ENCODE results near the gene CDH23. TPM values are rescaled to one million over a fixed set of nuclear protein-coding genes. Genes with fewer than 3 reads are reported as not detected.
"Not testable (repeated sequence)": the region's sequence is repeated elsewhere in the genome, so short reads cannot be mapped to it uniquely, and the experiment has no call there.

CDH23 gene
- total RNA-seq, 1 experiment from 2014 or later: 0.07 TPM

DNA sequence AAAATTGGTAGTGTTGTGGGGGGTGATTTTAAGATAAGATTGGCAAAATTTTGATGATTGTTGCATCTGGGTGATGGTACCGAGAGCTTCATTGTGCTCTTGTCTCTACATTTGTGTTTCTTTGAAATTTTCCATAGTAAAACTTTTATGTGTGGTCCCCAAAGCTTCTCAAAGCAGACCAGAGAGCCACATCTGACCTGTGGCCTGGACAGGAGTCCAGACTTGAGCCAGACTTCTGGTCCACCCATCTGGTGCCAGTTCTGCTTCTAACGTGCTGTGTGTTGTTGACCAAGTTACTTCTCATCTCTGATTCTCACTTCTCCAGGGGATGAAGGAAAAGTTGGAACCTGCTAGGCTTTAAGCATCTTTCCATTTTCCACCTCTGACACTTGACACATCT lies 202.8 kb downstream of the CDH23 start:
- no peak overlapping the region for H3K27ac Mint-ChIP-seq (ENCODE audit: unreplicated experiment)
- peaks cover 5% of the 10 kb centered on the region for H3K4me1 Mint-ChIP-seq (ENCODE audit: low read depth, unreplicated experiment)
- TF ChIP-seq, protein P1, sequence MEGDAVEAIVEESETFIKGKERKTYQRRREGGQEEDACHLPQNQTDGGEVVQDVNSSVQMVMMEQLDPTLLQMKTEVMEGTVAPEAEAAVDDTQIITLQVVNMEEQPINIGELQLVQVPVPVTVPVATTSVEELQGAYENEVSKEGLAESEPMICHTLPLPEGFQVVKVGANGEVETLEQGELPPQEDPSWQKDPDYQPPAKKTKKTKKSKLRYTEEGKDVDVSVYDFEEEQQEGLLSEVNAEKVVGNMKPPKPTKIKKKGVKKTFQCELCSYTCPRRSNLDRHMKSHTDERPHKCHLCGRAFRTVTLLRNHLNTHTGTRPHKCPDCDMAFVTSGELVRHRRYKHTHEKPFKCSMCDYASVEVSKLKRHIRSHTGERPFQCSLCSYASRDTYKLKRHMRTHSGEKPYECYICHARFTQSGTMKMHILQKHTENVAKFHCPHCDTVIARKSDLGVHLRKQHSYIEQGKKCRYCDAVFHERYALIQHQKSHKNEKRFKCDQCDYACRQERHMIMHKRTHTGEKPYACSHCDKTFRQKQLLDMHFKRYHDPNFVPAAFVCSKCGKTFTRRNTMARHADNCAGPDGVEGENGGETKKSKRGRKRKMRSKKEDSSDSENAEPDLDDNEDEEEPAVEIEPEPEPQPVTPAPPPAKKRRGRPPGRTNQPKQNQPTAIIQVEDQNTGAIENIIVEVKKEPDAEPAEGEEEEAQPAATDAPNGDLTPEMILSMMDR (IDR thresholded peaks at IDR 0.05; ENCODE audit: unreplicated experiment): no peak
- CTCF ChIA-PET: no interaction called here
- H3K9me3 Mint-ChIP-seq (ENCODE audit: low read depth, unreplicated experiment): no peaks in the 10 kb centered on the region
- intact Hi-C loops (cut with micrococcal nuclease; ENCODE audit: unreplicated experiment): no loop called here
- no peak for DNase-seq
- BruUV-seq (replicated peaks): no TSS peak
- peaks cover 31% of the 10 kb centered on the region for H3K27me3 Mint-ChIP-seq (ENCODE audit: unreplicated experiment)
- H3K4me3 Mint-ChIP-seq (ENCODE audit: low read depth, unreplicated experiment): no peak overlapping the region
- no peaks in the 10 kb centered on the region for H3K36me3 Mint-ChIP-seq (ENCODE audit: insufficient read depth, unreplicated experiment)

DNA sequence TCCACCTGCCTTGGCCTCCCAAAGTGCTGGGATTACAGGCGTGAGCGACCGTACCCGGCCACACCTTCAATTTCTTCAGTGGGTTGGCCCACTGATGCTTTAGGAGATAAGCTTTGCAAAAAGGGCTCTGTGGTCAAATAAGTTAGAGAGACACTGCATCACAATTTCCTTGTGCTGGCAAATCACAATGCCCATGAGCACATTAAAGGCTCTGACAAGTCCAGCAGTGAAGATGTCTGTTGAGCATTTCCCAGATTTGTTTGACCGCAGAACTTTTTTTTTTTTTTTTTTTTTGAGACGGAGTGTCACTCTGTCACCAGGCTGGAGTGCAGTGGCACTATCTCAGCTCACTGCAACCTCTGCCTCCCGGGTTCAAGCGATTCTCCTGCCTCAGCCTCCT lies 203.5 kb downstream of the CDH23 start:
- peaks cover 11% of the 10 kb centered on the region for H3K4me1 Mint-ChIP-seq (ENCODE audit: low read depth, unreplicated experiment)
- BruUV-seq (replicated peaks); H3K27ac Mint-ChIP-seq (ENCODE audit: unreplicated experiment); intact Hi-C loops (cut with micrococcal nuclease; ENCODE audit: unreplicated experiment); CTCF ChIA-PET; H3K9me3 Mint-ChIP-seq (ENCODE audit: low read depth, unreplicated experiment); H3K36me3 Mint-ChIP-seq (ENCODE audit: insufficient read depth, unreplicated experiment); H3K4me3 Mint-ChIP-seq (ENCODE audit: low read depth, unreplicated experiment); DNase-seq: not testable (repeated sequence)
- H3K27me3 Mint-ChIP-seq (ENCODE audit: unreplicated experiment): peaks cover 27% of the 10 kb centered on the region

DNA sequence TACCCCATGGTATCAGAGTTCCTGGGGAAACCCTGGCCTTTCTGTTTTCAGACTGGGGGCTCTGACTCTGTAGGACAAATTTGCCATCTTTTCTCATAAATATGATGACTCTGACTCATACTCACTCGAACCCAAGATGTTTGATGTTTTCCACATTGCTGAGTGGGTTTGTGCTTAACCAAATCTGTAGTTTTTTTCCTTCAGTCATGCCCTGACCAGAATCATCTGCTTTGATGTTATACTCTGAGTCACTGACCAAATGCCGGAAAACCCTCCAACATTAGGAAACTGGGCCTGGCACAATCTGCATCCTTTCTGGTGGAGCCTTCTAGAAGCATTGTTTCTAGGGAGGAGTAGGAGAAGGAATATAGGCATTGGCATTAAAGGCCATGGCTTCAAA lies 204.1 kb downstream of the CDH23 start:
- H3K9me3 Mint-ChIP-seq (ENCODE audit: low read depth, unreplicated experiment): no peaks in the 10 kb centered on the region
- H3K36me3 Mint-ChIP-seq (ENCODE audit: insufficient read depth, unreplicated experiment): no peaks in the 10 kb centered on the region
- DNase-seq: no peak
- intact Hi-C loops (cut with micrococcal nuclease; ENCODE audit: unreplicated experiment): no loop called here
- H3K4me1 Mint-ChIP-seq (ENCODE audit: low read depth, unreplicated experiment): peaks cover 11% of the 10 kb centered on the region
- H3K27me3 Mint-ChIP-seq (ENCODE audit: unreplicated experiment): peaks cover 21% of the 10 kb centered on the region
- CTCF ChIA-PET: no interaction called here
- H3K4me3 Mint-ChIP-seq (ENCODE audit: low read depth, unreplicated experiment): no peak overlapping the region
- no peak overlapping the region for H3K27ac Mint-ChIP-seq (ENCODE audit: unreplicated experiment)
- TF ChIP-seq, protein P1 (IDR thresholded peaks at IDR 0.05; ENCODE audit: unreplicated experiment): no peak
- no TSS peak for BruUV-seq (replicated peaks)

DNA sequence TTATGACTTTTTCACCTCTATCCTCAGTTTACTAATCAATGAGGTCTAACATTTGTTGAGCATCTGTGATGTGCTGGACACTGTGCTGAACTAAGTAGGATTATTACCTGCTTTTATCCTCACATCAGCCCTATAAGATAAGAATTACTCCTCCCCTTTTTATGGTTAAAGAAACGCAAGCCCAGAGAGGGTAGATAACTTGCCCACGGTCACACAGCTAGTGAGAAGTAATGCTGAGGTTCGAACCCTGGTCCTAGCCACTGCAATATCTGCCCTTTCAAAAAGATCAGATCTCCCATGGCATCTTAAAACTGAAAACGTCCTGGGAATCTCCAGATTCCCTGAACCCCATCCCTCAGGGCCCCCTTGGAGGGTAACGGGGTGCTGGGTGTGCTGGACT lies 204.6 kb downstream of the CDH23 start:
- no peak for DNase-seq
- no peak overlapping the region for H3K27ac Mint-ChIP-seq (ENCODE audit: unreplicated experiment)
- CTCF ChIA-PET: interaction anchor here (0.6 to 1.2 kb wide), 4 partner anchors 24 to 1336 kb away, joined by 3 to 5 read pairs (median 4); no protein-coding TSS in a partner anchor
- no peaks in the 10 kb centered on the region for H3K36me3 Mint-ChIP-seq (ENCODE audit: insufficient read depth, unreplicated experiment)
- no TSS peak for BruUV-seq (replicated peaks)
- H3K4me3 Mint-ChIP-seq (ENCODE audit: low read depth, unreplicated experiment): no peak overlapping the region
- intact Hi-C loops (cut with micrococcal nuclease; ENCODE audit: unreplicated experiment): no loop called here
- H3K9me3 Mint-ChIP-seq (ENCODE audit: low read depth, unreplicated experiment): no peaks in the 10 kb centered on the region
- TF ChIP-seq, protein P1 (IDR thresholded peaks at IDR 0.05; ENCODE audit: unreplicated experiment): no peak
- H3K4me1 Mint-ChIP-seq (ENCODE audit: low read depth, unreplicated experiment): peaks cover 11% of the 10 kb centered on the region
- H3K27me3 Mint-ChIP-seq (ENCODE audit: unreplicated experiment): peaks cover 16% of the 10 kb centered on the region

DNA sequence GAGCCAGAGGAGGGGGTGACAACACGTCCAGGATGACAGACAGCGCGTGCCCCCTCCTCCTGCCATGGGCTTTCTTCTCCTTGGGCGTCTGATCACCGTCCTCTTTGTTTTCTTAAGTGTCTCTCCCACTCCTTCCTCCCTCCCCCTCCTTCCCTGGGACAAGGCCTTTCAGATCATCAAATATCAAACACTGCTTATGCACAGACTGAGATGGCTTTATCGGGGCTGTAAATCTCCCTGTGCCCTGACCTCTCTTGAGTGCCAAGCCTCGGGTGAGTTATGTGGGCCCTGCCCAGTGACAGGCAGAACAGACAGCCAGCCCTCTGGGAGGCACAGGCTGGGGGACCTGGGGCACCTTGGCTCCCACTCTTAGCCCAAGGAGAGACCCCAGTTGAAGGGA lies 206.4 kb downstream of the CDH23 start:
- Mint-ChIP-seq H3K4me3 (ENCODE audit: low read depth, unreplicated experiment) (no peak overlapping the region), H3K36me3 (ENCODE audit: insufficient read depth, unreplicated experiment) (no peaks in the 10 kb centered on the region), H3K4me1 (ENCODE audit: low read depth, unreplicated experiment) (peaks cover 11% of the 10 kb centered on the region), H3K9me3 (ENCODE audit: low read depth, unreplicated experiment) (no peaks in the 10 kb centered on the region), H3K27ac (ENCODE audit: unreplicated experiment) (no peak overlapping the region), H3K27me3 (ENCODE audit: unreplicated experiment) (peaks cover 21% of the 10 kb centered on the region)
- CTCF ChIA-PET: no interaction called here
- no peak for DNase-seq
- TF ChIP-seq, protein P1 (IDR thresholded peaks at IDR 0.05; ENCODE audit: unreplicated experiment): no peak
- intact Hi-C loops (cut with micrococcal nuclease; ENCODE audit: unreplicated experiment): no loop called here
- BruUV-seq (replicated peaks): no TSS peak
